Activated CD4-positive, alpha-beta T cell treated with anti-CD3 and anti-CD28 coated beads for 36 hours (primary cell): ENCODE data around the gene IFIT2. TPM values are rescaled to one million over a fixed set of nuclear protein-coding genes. Genes with fewer than 3 reads are reported as not detected.
A peak's percentile ranks its signal among the peaks of the same experiment; 100 is the strongest.
"Not testable (repeated sequence)": the region's sequence is repeated elsewhere in the genome, so short reads cannot be mapped to it uniquely, and the experiment has no call there.

Experiments
- ATAC-seq: fragments of 200-7000 bp; cut with Tn5 transposase; one replicate; pipeline ENCODE4 v1.10.0; 2021; ENCODE audit warnings: mild to moderate bottlenecking, moderate library complexity
- CTCF ChIA-PET: fragments of 350-600 bp; sonication (Branson Sonifier 250); formaldehyde crosslinking; loops from one replicate; lab custom pipeline; 2021; ENCODE audit warnings: antibody characterized with exemption; lab: Charles Lee
- POLR2A ChIA-PET: fragments of 350-600 bp; sonication (Branson Sonifier 250); formaldehyde crosslinking; loops from one replicate; lab custom pipeline; 2021; ENCODE audit warnings: antibody characterized with exemption, inconsistent platforms; lab: Charles Lee
- DNase-seq: peaks from one replicate; pipeline ENCODE4 v3.0.0-alpha.2; 2020
- H3K27ac Mint-ChIP-seq: one replicate; pipeline ENCODE4 v1.8.0; 2021; ENCODE audit warnings: mixed read lengths
- H3K27me3 Mint-ChIP-seq: one replicate; pipeline ENCODE4 v1.8.0; 2021; ENCODE audit warnings: mixed read lengths
- H3K36me3 Mint-ChIP-seq: one replicate; pipeline ENCODE4 v1.8.0; 2021; ENCODE audit warnings: low read depth, mixed read lengths
- H3K4me1 Mint-ChIP-seq: one replicate; pipeline ENCODE4 v1.8.0; 2021; ENCODE audit warnings: mixed read lengths
- H3K4me3 Mint-ChIP-seq: one replicate; pipeline ENCODE4 v1.8.0; 2021; ENCODE audit warnings: mild to moderate bottlenecking, moderate library complexity, mixed read lengths
- H3K9me3 Mint-ChIP-seq: one replicate; pipeline ENCODE4 v1.8.0; 2021; ENCODE audit warnings: low read depth, mixed read lengths
- intact Hi-C, 2 experiments: fragments of 100-400 bp; cut with DNase I in 1 of 2; cut with micrococcal nuclease in 1 of 2; formaldehyde crosslinking; loops; one replicate each; pipeline versions ENCODE4 v1.14.2 to v1.15.1; 2022 to 2024; cut with DNase I, micrococcal nuclease
- total RNA-seq, 2 experiments: library from RNA; stranded (reverse); gene quantifications; one replicate each; pipeline ENCODE4 v1.2.3, GENCODE V29; 2021

The IFIT2 gene
- total RNA-seq, 2 experiments from 2014 or later = 38.2 to 43.5 TPM

GRCh38 chr10:89280508-89280907, 21.3 kb upstream of the IFIT2 start:
- no peaks in the 10 kb centered on the region for H3K36me3 Mint-ChIP-seq
- no peaks in the 10 kb centered on the region for H3K9me3 Mint-ChIP-seq
- H3K27me3 Mint-ChIP-seq = peaks cover 2% of the 10 kb centered on the region
- H3K27ac Mint-ChIP-seq = no peak overlapping the region
- no peak overlapping the region for H3K4me3 Mint-ChIP-seq
- ChIA-PET POLR2A (no interaction called here), CTCF (no interaction called here)
- intact Hi-C loops = no loop called here
- no peak for ATAC-seq
- H3K4me1 Mint-ChIP-seq = no peaks in the 10 kb centered on the region
- no peak for DNase-seq

GRCh38 chr10:89281606-89282395, 20.0 kb upstream of the IFIT2 start:
- POLR2A ChIA-PET = no interaction called here
- intact Hi-C loops = no loop called here
- DNase-seq (no peak), ATAC-seq (no peak)
- no peak overlapping the region for H3K27ac Mint-ChIP-seq
- no peaks in the 10 kb centered on the region for H3K9me3 Mint-ChIP-seq
- no peaks in the 10 kb centered on the region for H3K4me1 Mint-ChIP-seq
- H3K27me3 Mint-ChIP-seq = peaks cover 2% of the 10 kb centered on the region
- CTCF ChIA-PET = no interaction called here
- H3K4me3 Mint-ChIP-seq = no peak overlapping the region
- H3K36me3 Mint-ChIP-seq = no peaks in the 10 kb centered on the region

- DNase-seq = no peak
- Mint-ChIP-seq H3K4me3 (no peak overlapping the region), H3K4me1 (no peaks in the 10 kb centered on the region), H3K9me3 (no peaks in the 10 kb centered on the region), H3K27me3 (no peaks in the 10 kb centered on the region), H3K27ac (no peak overlapping the region), H3K36me3 (no peaks in the 10 kb centered on the region)
- intact Hi-C loops = no loop called here
- no peak for ATAC-seq
- POLR2A ChIA-PET = interaction anchor here (0.6 kb wide), 1 partner anchor 463 kb away, joined by 3 read pairs; no protein-coding TSS in a partner anchor
- CTCF ChIA-PET = interaction anchor here (0.7 to 1.2 kb wide), 3 partner anchors 45 to 1884 kb away, joined by 3 read pairs; partner anchors contain the start of gene IFIT3
These were observed 18.6 kb upstream of the IFIT2 start for GRCh38 chr10:89283025-89283935.

GRCh38 chr10:89283936-89284475, 17.8 kb upstream of the IFIT2 start:
- Mint-ChIP-seq H3K27me3 (no peaks in the 10 kb centered on the region), H3K4me1 (no peaks in the 10 kb centered on the region), H3K27ac (no peak overlapping the region), H3K9me3 (no peaks in the 10 kb centered on the region), H3K4me3 (no peak overlapping the region), H3K36me3 (no peaks in the 10 kb centered on the region)
- ChIA-PET POLR2A (interaction anchor here (0.6 kb wide), 1 partner anchor 462 kb away, joined by 3 read pairs; no protein-coding TSS in a partner anchor), CTCF (interaction anchor here (1.2 kb wide), 2 partner anchors 40 to 44 kb away, joined by 3 read pairs; partner anchors contain the start of gene IFIT3)
- intact Hi-C loops = no loop called here
- DNase-seq (no peak), ATAC-seq (no peak)

GRCh38 chr10:89284711-89285110, 17.1 kb upstream of the IFIT2 start:
- POLR2A ChIA-PET, intact Hi-C loops, H3K36me3 Mint-ChIP-seq, H3K27me3 Mint-ChIP-seq, H3K9me3 Mint-ChIP-seq, ATAC-seq, H3K27ac Mint-ChIP-seq, H3K4me3 Mint-ChIP-seq, DNase-seq, H3K4me1 Mint-ChIP-seq: not testable (repeated sequence)
- CTCF ChIA-PET = interaction anchor here (1.2 kb wide), 1 partner anchor 39 kb away, joined by 3 read pairs; no protein-coding TSS in a partner anchor

GRCh38 chr10:89285303-89285702, 16.5 kb upstream of the IFIT2 start:
- H3K27me3 Mint-ChIP-seq, H3K4me3 Mint-ChIP-seq, H3K36me3 Mint-ChIP-seq, intact Hi-C loops, H3K4me1 Mint-ChIP-seq, DNase-seq, CTCF ChIA-PET, H3K9me3 Mint-ChIP-seq, H3K27ac Mint-ChIP-seq, POLR2A ChIA-PET, ATAC-seq: not testable (repeated sequence)

- no peak for ATAC-seq
- Mint-ChIP-seq H3K4me1 (peaks cover 10% of the 10 kb centered on the region), H3K27ac (no peak overlapping the region), H3K27me3 (no peaks in the 10 kb centered on the region), H3K4me3 (no peak overlapping the region), H3K9me3 (peaks cover 2% of the 10 kb centered on the region), H3K36me3 (no peaks in the 10 kb centered on the region)
- CTCF ChIA-PET = no interaction called here
- no peak for DNase-seq
- POLR2A ChIA-PET = interaction anchor here (0.7 kb wide), 1 partner anchor 303 kb away, joined by 3 read pairs; no protein-coding TSS in a partner anchor
- intact Hi-C loops = loop anchor here in 1 of 2 experiments (2.0 kb wide), 1 partner anchor 74 kb away; no protein-coding TSS in a partner anchor
These were observed 7.1 kb upstream of the IFIT2 start for GRCh38 chr10:89294721-89295239.

- intact Hi-C loops = loop anchor here in 1 of 2 experiments (2.0 kb wide), 1 partner anchor 73 kb away; no protein-coding TSS in a partner anchor
These were observed 6.2 kb upstream of the IFIT2 start for GRCh38 chr10:89295597-89295996.

GRCh38 chr10:89296220-89296648, 5.6 kb upstream of the IFIT2 start:
- Mint-ChIP-seq H3K27ac (no peak overlapping the region), H3K4me3 (no peak overlapping the region), H3K27me3 (no peaks in the 10 kb centered on the region), H3K9me3 (peaks cover 2% of the 10 kb centered on the region), H3K36me3 (no peaks in the 10 kb centered on the region), H3K4me1 (peaks cover 18% of the 10 kb centered on the region)
- intact Hi-C loops = no loop called here
- DNase-seq (no peak), ATAC-seq (no peak)
- ChIA-PET POLR2A (no interaction called here), CTCF (no interaction called here)

More at GRCh38 chr10:89295597-89295996, 6.2 kb upstream of the IFIT2 start:
- H3K27ac Mint-ChIP-seq = no peak overlapping the region
- ATAC-seq (peak; percentile 76), DNase-seq (no peak)
- H3K4me3 Mint-ChIP-seq = no peak overlapping the region
- peaks cover 2% of the 10 kb centered on the region for H3K9me3 Mint-ChIP-seq
- no peaks in the 10 kb centered on the region for H3K27me3 Mint-ChIP-seq
- H3K4me1 Mint-ChIP-seq = peaks cover 14% of the 10 kb centered on the region
- POLR2A ChIA-PET = no interaction called here
- H3K36me3 Mint-ChIP-seq = no peaks in the 10 kb centered on the region
- CTCF ChIA-PET = no interaction called here

GRCh38 chr10:89297356-89297755, 4.5 kb upstream of the IFIT2 start:
- Mint-ChIP-seq H3K27me3 (no peaks in the 10 kb centered on the region), H3K27ac (no peak overlapping the region), H3K36me3 (no peaks in the 10 kb centered on the region), H3K4me3 (no peak overlapping the region), H3K4me1 (peaks cover 28% of the 10 kb centered on the region), H3K9me3 (peaks cover 2% of the 10 kb centered on the region)
- ChIA-PET CTCF (no interaction called here), POLR2A (no interaction called here)
- no peak for ATAC-seq
- DNase-seq = no peak
- intact Hi-C loops = no loop called here

- no peak for DNase-seq
- H3K4me3 Mint-ChIP-seq = no peak overlapping the region
- H3K9me3 Mint-ChIP-seq = peaks cover 2% of the 10 kb centered on the region
- H3K36me3 Mint-ChIP-seq = no peaks in the 10 kb centered on the region
- no peak for ATAC-seq
- H3K27ac Mint-ChIP-seq = no peak overlapping the region
- POLR2A ChIA-PET = no interaction called here
- CTCF ChIA-PET = no interaction called here
- H3K27me3 Mint-ChIP-seq = no peaks in the 10 kb centered on the region
- intact Hi-C loops = no loop called here
- H3K4me1 Mint-ChIP-seq = peaks cover 33% of the 10 kb centered on the region
These were observed 4.1 kb upstream of the IFIT2 start for GRCh38 chr10:89297791-89298190.
